RWPE1 (cell line): ENCODE results near the gene CCR9.

Experiments
- CTCF ChIA-PET: fragments of 350-600 bp; sonication (Branson Sonifier 250); formaldehyde crosslinking; extraction: SDS; loops from one replicate; lab custom pipeline; 2021; lab: Yijun Ruan, JAX
- POLR2A ChIA-PET: fragments of 400-600 bp; formaldehyde crosslinking; extraction: SDS; loops from one replicate; lab custom pipeline; 2020; ENCODE audit warnings: antibody characterized with exemption; ENCODE audit not compliant: low non-redundant PET; lab: Yijun Ruan, JAX
- DNase-seq: peaks from one replicate; pipeline ENCODE4 v3.0.0; 2012; ENCODE audit warnings: low spot score
- H3K27ac ChIP-seq: fragments of 450-650 bp; 2 replicates; pipeline ENCODE4 v1.5.1; 2017
- CTCF ChIP-seq: fragments of 450-650 bp; conservative IDR thresholded peaks from 2 replicates; pipeline ENCODE4 v1.5.1; 2017; ENCODE audit warnings: low read depth, mild to moderate bottlenecking

CCR9 gene

GRCh38 chr3:45861043-45861719 is 25.2 kb upstream of the CCR9 start:
- no peak overlapping the region for H3K27ac ChIP-seq
- CTCF ChIA-PET: no interaction called here
- POLR2A ChIA-PET: no interaction called here
- no peak for TF ChIP-seq CTCF
- no peak for DNase-seq

- no peak overlapping the region for H3K27ac ChIP-seq
- CTCF ChIA-PET: no interaction called here
- no peak for DNase-seq
- no peak for TF ChIP-seq CTCF
- POLR2A ChIA-PET: no interaction called here
These were observed 21.4 kb upstream of the CCR9 start for GRCh38 chr3:45864760-45865519.

GRCh38 chr3:45865563-45865962 is 20.8 kb upstream of the CCR9 start:
- no peak for TF ChIP-seq CTCF
- no peak overlapping the region for H3K27ac ChIP-seq
- DNase-seq: no peak
- POLR2A ChIA-PET: no interaction called here
- CTCF ChIA-PET: no interaction called here

- no peak overlapping the region for H3K27ac ChIP-seq
- no peak for TF ChIP-seq CTCF
- POLR2A ChIA-PET: no interaction called here
- CTCF ChIA-PET: no interaction called here
- no peak for DNase-seq
These were observed 18.1 kb upstream of the CCR9 start for GRCh38 chr3:45868213-45868612.

- ChIA-PET CTCF (no interaction called here), POLR2A (no interaction called here)
- TF ChIP-seq CTCF: no peak
- no peak overlapping the region for H3K27ac ChIP-seq
- no peak for DNase-seq
These were observed 17.7 kb upstream of the CCR9 start for GRCh38 chr3:45868650-45869049.

- ChIA-PET POLR2A (no interaction called here), CTCF (no interaction called here)
- no peak for TF ChIP-seq CTCF
- no peak for DNase-seq
- no peak overlapping the region for H3K27ac ChIP-seq
These were observed 16.7 kb upstream of the CCR9 start for GRCh38 chr3:45869638-45870037.
